Activated CD8-positive, alpha-beta T cell treated with anti-CD3 and anti-CD28 coated beads, Interleukin-2, amount 10 ng/mL, durations not matched to agents 7 days and 5 days (primary cell): Measurements from ENCODE around the gene SLC25A51. TPM values are rescaled to one million over a fixed set of nuclear protein-coding genes. Genes with fewer than 3 reads are reported as not detected.

Experiments used
- ATAC-seq: fragments of 150-1000 bp; cut with Tn5 transposase; one replicate; pipeline ENCODE4 v1.10.0; 2021; ENCODE audit warnings: moderate library complexity
- CTCF ChIA-PET: fragments of 350-600 bp; sonication (Branson Sonifier 250); formaldehyde crosslinking; loops from one replicate; lab custom pipeline; 2021; ENCODE audit warnings: antibody characterized with exemption; lab: Charles Lee
- POLR2A ChIA-PET: fragments of 350-600 bp; sonication (Branson Sonifier 250); formaldehyde crosslinking; loops from one replicate; lab custom pipeline; 2021; ENCODE audit warnings: antibody characterized with exemption; lab: Charles Lee
- DNase-seq: peaks from one replicate; pipeline ENCODE4 v3.0.0-alpha.2; 2020
- H3K27ac Mint-ChIP-seq: one replicate; pipeline ENCODE4 v1.8.0; 2021; ENCODE audit warnings: mild to moderate bottlenecking, mixed read lengths
- H3K27me3 Mint-ChIP-seq: one replicate; pipeline ENCODE4 v1.8.0; 2021; ENCODE audit warnings: low read depth, mixed read lengths
- H3K36me3 Mint-ChIP-seq: one replicate; pipeline ENCODE4 v1.8.0; 2021; ENCODE audit warnings: low read depth, mixed read lengths
- H3K4me1 Mint-ChIP-seq: one replicate; pipeline ENCODE4 v1.8.0; 2021; ENCODE audit warnings: low read depth, mixed read lengths
- H3K4me3 Mint-ChIP-seq: one replicate; pipeline ENCODE4 v1.8.0; 2021; ENCODE audit warnings: mild to moderate bottlenecking, mixed read lengths
- H3K9me3 Mint-ChIP-seq: one replicate; pipeline ENCODE4 v1.8.0; 2022; ENCODE audit warnings: mixed read lengths; ENCODE audit not compliant: insufficient read depth
- total RNA-seq, 2 experiments: library from RNA; stranded (reverse); gene quantifications; one replicate each; pipeline ENCODE4 v1.2.3, GENCODE V29; 2021

Gene SLC25A51
- total RNA-seq, 2 experiments from 2014 or later, result 31.7 to 33.6 TPM

GRCh38 chr9:37931592-37931991 lies 27.7 kb upstream of the SLC25A51 start:
- CTCF ChIA-PET, result no interaction called here
- POLR2A ChIA-PET, result no interaction called here
- Mint-ChIP-seq H3K4me1 (no peaks in the 10 kb centered on the region), H3K27me3 (peaks cover 3% of the 10 kb centered on the region), H3K4me3 (no peak overlapping the region), H3K27ac (no peak overlapping the region), H3K36me3 (no peaks in the 10 kb centered on the region), H3K9me3 (no peaks in the 10 kb centered on the region)
- DNase-seq (no peak), ATAC-seq (no peak)

DNA sequence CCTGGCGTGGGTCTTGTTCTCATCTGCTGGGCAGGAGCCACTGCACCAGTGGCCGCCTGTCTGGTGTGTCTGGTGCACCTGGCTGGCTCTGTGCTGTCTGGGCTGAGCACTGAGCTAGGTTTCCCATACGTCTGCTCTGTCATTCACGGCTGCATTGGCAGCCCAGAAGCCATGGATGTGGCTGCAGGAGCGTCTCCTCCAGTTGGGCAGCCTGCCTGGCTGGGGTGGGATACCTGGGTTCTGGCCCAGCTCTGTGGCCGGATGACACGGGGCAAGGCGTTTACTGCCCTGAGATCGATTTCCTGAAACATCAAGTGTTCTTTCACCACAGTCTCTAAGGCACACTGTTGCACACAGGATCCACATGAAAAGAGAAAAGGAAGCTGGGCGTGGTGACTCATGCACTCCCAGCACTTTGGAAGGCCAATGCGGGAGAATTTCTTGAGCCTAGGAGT lies 25.5 kb upstream of the SLC25A51 start:
- CTCF ChIA-PET, result no interaction called here
- H3K36me3 Mint-ChIP-seq, result no peaks in the 10 kb centered on the region
- no peaks in the 10 kb centered on the region for H3K9me3 Mint-ChIP-seq
- DNase-seq (no peak), ATAC-seq (no peak)
- POLR2A ChIA-PET, result no interaction called here
- peaks cover 3% of the 10 kb centered on the region for H3K27me3 Mint-ChIP-seq
- H3K27ac Mint-ChIP-seq, result no peak overlapping the region
- peaks cover 4% of the 10 kb centered on the region for H3K4me1 Mint-ChIP-seq
- no peak overlapping the region for H3K4me3 Mint-ChIP-seq

GRCh38 chr9:37928552-37929430 lies 24.9 kb upstream of the SLC25A51 start:
- DNase-seq (no peak), ATAC-seq (no peak)
- H3K27me3 Mint-ChIP-seq, result peaks cover 3% of the 10 kb centered on the region
- H3K36me3 Mint-ChIP-seq, result no peaks in the 10 kb centered on the region
- POLR2A ChIA-PET, result no interaction called here
- no peaks in the 10 kb centered on the region for H3K9me3 Mint-ChIP-seq
- no peak overlapping the region for H3K4me3 Mint-ChIP-seq
- H3K4me1 Mint-ChIP-seq, result peaks cover 4% of the 10 kb centered on the region
- CTCF ChIA-PET, result no interaction called here
- no peak overlapping the region for H3K27ac Mint-ChIP-seq

- H3K4me3 Mint-ChIP-seq, result no peak overlapping the region
- H3K4me1 Mint-ChIP-seq, result peaks cover 4% of the 10 kb centered on the region
- no peaks in the 10 kb centered on the region for H3K9me3 Mint-ChIP-seq
- H3K36me3 Mint-ChIP-seq, result no peaks in the 10 kb centered on the region
- peaks cover 3% of the 10 kb centered on the region for H3K27me3 Mint-ChIP-seq
- no peak for ATAC-seq
- CTCF ChIA-PET, result interaction anchor here (1.3 kb wide), 1 partner anchor 14 kb away, joined by 4 read pairs; no protein-coding TSS in a partner anchor
- DNase-seq, result no peak
- POLR2A ChIA-PET, result no interaction called here
- H3K27ac Mint-ChIP-seq, result no peak overlapping the region
Measured at GRCh38 chr9:37927601-37928551, 23.9 kb upstream of the SLC25A51 start.

- H3K27ac Mint-ChIP-seq, result no peak overlapping the region
- H3K4me3 Mint-ChIP-seq, result no peak overlapping the region
- H3K4me1 Mint-ChIP-seq, result peaks cover 4% of the 10 kb centered on the region
- H3K9me3 Mint-ChIP-seq, result no peaks in the 10 kb centered on the region
- DNase-seq (no peak), ATAC-seq (no peak)
- ChIA-PET POLR2A (no interaction called here), CTCF (interaction anchor here (1.3 kb wide), 1 partner anchor 13 kb away, joined by 4 read pairs; no protein-coding TSS in a partner anchor)
- no peaks in the 10 kb centered on the region for H3K36me3 Mint-ChIP-seq
- peaks cover under 1% of the 10 kb centered on the region for H3K27me3 Mint-ChIP-seq
Measured at GRCh38 chr9:37927132-37927531, 23.2 kb upstream of the SLC25A51 start.

DNA sequence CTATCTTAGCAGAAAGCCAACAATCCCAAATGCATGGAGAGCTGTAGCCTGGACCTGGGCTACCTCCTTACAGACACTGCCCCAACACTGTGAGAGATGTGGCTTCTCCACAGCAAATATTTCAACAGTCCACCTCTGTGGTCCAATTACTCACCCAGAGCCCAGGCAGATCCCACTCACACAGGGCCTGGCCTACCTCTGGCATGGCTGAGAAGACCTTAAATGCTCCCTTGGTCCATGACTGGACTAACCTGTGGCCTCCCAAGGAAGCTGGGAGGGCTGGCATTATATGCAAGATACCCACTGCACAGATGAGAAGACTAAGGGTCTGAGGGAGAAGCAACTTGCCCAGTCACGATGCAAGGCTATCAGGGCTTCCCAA lies 22.8 kb upstream of the SLC25A51 start:
- H3K36me3 Mint-ChIP-seq, result no peaks in the 10 kb centered on the region
- no peaks in the 10 kb centered on the region for H3K27me3 Mint-ChIP-seq
- ChIA-PET POLR2A (no interaction called here), CTCF (interaction anchor here (1.3 kb wide), 1 partner anchor 13 kb away, joined by 4 read pairs; no protein-coding TSS in a partner anchor)
- ATAC-seq, result no peak
- no peak overlapping the region for H3K27ac Mint-ChIP-seq
- H3K4me3 Mint-ChIP-seq, result no peak overlapping the region
- no peaks in the 10 kb centered on the region for H3K9me3 Mint-ChIP-seq
- DNase-seq, result no peak
- peaks cover 4% of the 10 kb centered on the region for H3K4me1 Mint-ChIP-seq

GRCh38 chr9:37925786-37926736 lies 22.1 kb upstream of the SLC25A51 start:
- no peak for ATAC-seq
- peaks cover 4% of the 10 kb centered on the region for H3K4me1 Mint-ChIP-seq
- no peak overlapping the region for H3K27ac Mint-ChIP-seq
- DNase-seq, result no peak
- H3K36me3 Mint-ChIP-seq, result no peaks in the 10 kb centered on the region
- H3K9me3 Mint-ChIP-seq, result no peaks in the 10 kb centered on the region
- ChIA-PET CTCF (interaction anchor here (1.1 to 1.3 kb wide), 2 partner anchors 12 kb away, joined by 4 read pairs; no protein-coding TSS in a partner anchor), POLR2A (no interaction called here)
- no peaks in the 10 kb centered on the region for H3K27me3 Mint-ChIP-seq
- H3K4me3 Mint-ChIP-seq, result no peak overlapping the region

GRCh38 chr9:37925006-37925405 lies 21.1 kb upstream of the SLC25A51 start:
- POLR2A ChIA-PET, result no interaction called here
- DNase-seq, result no peak
- Mint-ChIP-seq H3K36me3 (no peaks in the 10 kb centered on the region), H3K27ac (no peak overlapping the region), H3K27me3 (no peaks in the 10 kb centered on the region), H3K9me3 (no peaks in the 10 kb centered on the region), H3K4me1 (peaks cover 4% of the 10 kb centered on the region), H3K4me3 (no peak overlapping the region)
- no peak for ATAC-seq
- CTCF ChIA-PET, result interaction anchor here (1.1 to 1.2 kb wide), 2 partner anchors 11 to 20 kb away, joined by 3 to 4 read pairs; no protein-coding TSS in a partner anchor

DNA sequence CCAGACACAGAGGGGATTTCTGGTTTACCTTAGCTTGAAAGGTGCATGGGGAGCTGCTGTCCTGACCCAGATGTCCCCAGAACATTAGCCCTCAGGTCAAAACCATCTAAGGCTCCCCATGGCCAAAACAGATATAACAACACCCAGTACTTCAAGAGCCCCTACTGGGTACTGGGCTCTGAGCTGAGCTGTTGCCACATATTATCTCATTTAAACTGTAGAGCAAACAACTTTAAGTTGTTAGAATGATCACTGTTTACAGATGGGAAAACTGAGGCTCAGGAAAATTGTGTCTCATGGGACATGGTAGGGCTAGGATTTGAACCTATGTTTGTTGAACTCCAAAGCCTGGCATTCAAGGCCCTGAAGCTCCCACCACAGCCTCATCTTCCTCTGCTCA lies 20.6 kb upstream of the SLC25A51 start:
- Mint-ChIP-seq H3K4me3 (no peak overlapping the region), H3K36me3 (no peaks in the 10 kb centered on the region), H3K4me1 (peaks cover 4% of the 10 kb centered on the region), H3K9me3 (no peaks in the 10 kb centered on the region), H3K27ac (no peak overlapping the region), H3K27me3 (no peaks in the 10 kb centered on the region)
- POLR2A ChIA-PET, result no interaction called here
- DNase-seq, result no peak
- ATAC-seq, result no peak
- CTCF ChIA-PET, result interaction anchor here (1.1 to 1.2 kb wide), 2 partner anchors 10 to 20 kb away, joined by 3 to 4 read pairs; no protein-coding TSS in a partner anchor

- Mint-ChIP-seq H3K27me3 (no peaks in the 10 kb centered on the region), H3K4me1 (peaks cover 4% of the 10 kb centered on the region), H3K36me3 (no peaks in the 10 kb centered on the region), H3K9me3 (no peaks in the 10 kb centered on the region), H3K4me3 (no peak overlapping the region), H3K27ac (no peak overlapping the region)
- POLR2A ChIA-PET, result no interaction called here
- DNase-seq (no peak), ATAC-seq (no peak)
- CTCF ChIA-PET, result interaction anchor here (1.1 to 1.2 kb wide), 2 partner anchors 10 to 19 kb away, joined by 3 read pairs; no protein-coding TSS in a partner anchor
Measured at GRCh38 chr9:37923796-37924427, 20.0 kb upstream of the SLC25A51 start.
